HepG2 (cell line): ENCODE results near the gene ZMIZ1. TPM values are rescaled to one million over a fixed set of nuclear protein-coding genes. Genes with fewer than 3 reads are reported as not detected.

ENCODE experiments used
- CREB1 ChIP-seq, 2 experiments: fragments of 450-650 bp in 1 of 2; IDR thresholded peaks; 2 replicates each; pipeline ENCODE4 v1.6.1; 2016 to 2017; ENCODE audit warnings: control low read depth in 1 of 2, mild to moderate bottlenecking in 1 of 2, missing compliant biosample characterization in 1 of 2, missing genetic modification characterization in 1 of 2
- FOXK2 ChIP-seq: fragments of 450-650 bp; IDR thresholded peaks from 2 replicates; pipeline ENCODE4 v1.6.1; 2016
- GPN1 ChIP-seq: sonication (generic); formaldehyde crosslinking; IDR thresholded peaks from 2 replicates; pipeline ENCODE4 v1.5.1; 2020; ENCODE audit warnings: missing genetic modification reagents, borderline replicate concordance
- MTF2 ChIP-seq: sonication (generic); formaldehyde crosslinking; IDR thresholded peaks from 2 replicates; pipeline ENCODE4 v1.5.0; 2020; ENCODE audit warnings: missing genetic modification reagents, borderline replicate concordance
- SCMH1 ChIP-seq: sonication (generic); formaldehyde crosslinking; IDR thresholded peaks from 2 replicates; pipeline ENCODE4 v1.9.0; 2021; ENCODE audit warnings: missing genetic modification reagents, mild to moderate bottlenecking, borderline replicate concordance
- SP2 ChIP-seq: sonication (generic); formaldehyde crosslinking; IDR thresholded peaks from 2 replicates; pipeline ENCODE4 v1.5.1; 2020; ENCODE audit warnings: mild to moderate bottlenecking, missing genetic modification reagents
- STAT6 ChIP-seq: sonication (generic); formaldehyde crosslinking; IDR thresholded peaks from 2 replicates; pipeline ENCODE4 v1.4.0; 2020; ENCODE audit warnings: missing genetic modification reagents, mild to moderate bottlenecking, borderline replicate concordance
- ZBTB25 ChIP-seq: IDR thresholded peaks from 2 replicates; pipeline ENCODE4 v1.6.1; 2018; ENCODE audit warnings: missing genetic modification reagents
- ZBTB4 ChIP-seq: sonication (generic); formaldehyde crosslinking; IDR thresholded peaks from 2 replicates; pipeline ENCODE4 v1.4.0; 2020; ENCODE audit warnings: missing genetic modification reagents, mild to moderate bottlenecking, borderline replicate concordance
- ZFP82 ChIP-seq: sonication (generic); formaldehyde crosslinking; IDR thresholded peaks from 2 replicates; pipeline ENCODE4 v1.5.1; 2020; ENCODE audit warnings: mild to moderate bottlenecking, missing genetic modification reagents, borderline replicate concordance
- ZMAT5 ChIP-seq: sonication (generic); formaldehyde crosslinking; IDR thresholded peaks from 2 replicates; pipeline ENCODE4 v1.5.0; 2020; ENCODE audit warnings: mild to moderate bottlenecking, low read depth, missing genetic modification reagents, borderline replicate concordance
- ZNF646 ChIP-seq: sonication (generic); formaldehyde crosslinking; IDR thresholded peaks from 2 replicates; pipeline ENCODE4 v1.9.0; 2021; ENCODE audit warnings: mild to moderate bottlenecking, missing genetic modification reagents
- ZSCAN12 ChIP-seq: sonication (generic); formaldehyde crosslinking; IDR thresholded peaks from 2 replicates; pipeline ENCODE4 v1.9.0; 2021; ENCODE audit warnings: mild to moderate bottlenecking, missing genetic modification reagents
- polyA plus RNA-seq, 8 experiments: library from polyadenylated mRNA; depleted of rRNA in 3 of 8; stranded (reverse) in 7 of 8; unstranded in 1 of 8; fragments of >200 nt; fragmentation: Illumina TruSeq in 4 of 8; extraction: Trizol in 4 of 8; gene quantifications; 2 replicates each; pipeline versions ENCODE4 v1.2.1 to v1.2.3, GENCODE V29; 2011 to 2016; ENCODE audit warnings: low read depth in 4 of 8, missing spikeins in 1 of 8, mixed read lengths in 1 of 8; ENCODE audit not compliant: insufficient read depth in 1 of 8
- total RNA-seq, 5 experiments: library from RNA; depleted of rRNA; stranded (reverse); fragments of >200 nt; fragmentation: Illumina TruSeq; extraction: Trizol; gene quantifications; 2 replicates each; pipeline ENCODE4 v1.2.3, GENCODE V29; 2016; ENCODE audit warnings: low read depth in 1 of 5

ZMIZ1 gene
- total and polyA plus RNA-seq, 2 of the 13 experiments (the other 11 are each of a cell fraction or from before 2014, with no cell fraction given), result 5.3 to 10.2 TPM

- TF ChIP-seq ZBTB25 (CRISPR knock-in tag) (no peak), GPN1 (no peak), STAT6 (CRISPR knock-in tag) (no peak), CREB1 (IDR thresholded peaks at IDR 0.05) (no peak), CREB1 (CRISPR knock-in tag; IDR thresholded peaks at IDR 0.05) (no peak), MTF2 (CRISPR knock-in tag) (no peak), SCMH1 (no peak), ZFP82 (CRISPR knock-in tag) (peak; percentile 58; the same call in 1 of the 2 replicates), ZBTB4 (CRISPR knock-in tag) (no peak), SP2 (CRISPR knock-in tag) (peak; percentile 66), ZMAT5 (CRISPR knock-in tag) (no peak; the same call in 1 of the 2 replicates), FOXK2 (no peak), ZNF646 (CRISPR knock-in tag) (no peak), ZSCAN12 (no peak)
These were observed 278.6 kb downstream of the ZMIZ1 start, which contains the start of gene PPIF (continued) for GRCh38 chr10:79347226-79347893.
